Eye (tissue), 1 donor: ENCODE measurements around the gene UTF1.

Source experiments
- DNase-seq: peaks from one replicate; pipeline ENCODE4 v3.0.0-alpha.2; 2015

The UTF1 gene

GRCh38 chr10:133230044-133230361 lies at the start of gene UTF1:
Gene UTF1, plus strand, starts transcription at chr10:133230217. Its CDS starts 72 bp downstream, at chr10:133230289.
- peak; percentile 26 for DNase-seq

- no peak for DNase-seq
Observed at GRCh38 chr10:133180965-133181639, 48.9 kb upstream of the UTF1 start.

- no peak for DNase-seq
Observed at GRCh38 chr10:133182190-133182589, 47.8 kb upstream of the UTF1 start.

- DNase-seq: no peak
Observed at GRCh38 chr10:133182791-133183645, 47.0 kb upstream of the UTF1 start.

GRCh38 chr10:133183646-133184378 lies 46.2 kb upstream of the UTF1 start:
- DNase-seq: no peak

- no peak for DNase-seq
Observed at GRCh38 chr10:133184591-133185244, 45.3 kb upstream of the UTF1 start.

GRCh38 chr10:133185421-133185820 lies 44.6 kb upstream of the UTF1 start:
- DNase-seq: no peak

- peak; percentile 54 for DNase-seq
Observed at GRCh38 chr10:133185916-133186315, 44.1 kb upstream of the UTF1 start.

- peak; percentile 81 for DNase-seq
Observed at GRCh38 chr10:133186416-133187090, 43.5 kb upstream of the UTF1 start.

- no peak for DNase-seq
Observed at GRCh38 chr10:133187091-133187905, 42.7 kb upstream of the UTF1 start.

GRCh38 chr10:133187906-133188681 lies 41.9 kb upstream of the UTF1 start:
- no peak for DNase-seq

- no peak for DNase-seq
Observed at GRCh38 chr10:133189256-133189655, 40.8 kb upstream of the UTF1 start.

GRCh38 chr10:133189726-133190125 lies 40.3 kb upstream of the UTF1 start:
- DNase-seq: no peak

GRCh38 chr10:133190225-133190624 lies 39.8 kb upstream of the UTF1 start:
- DNase-seq: no peak

- DNase-seq: no peak
Observed at GRCh38 chr10:133191651-133192050, 38.4 kb upstream of the UTF1 start.

GRCh38 chr10:133194151-133194550 lies 35.9 kb upstream of the UTF1 start:
- DNase-seq: no peak

GRCh38 chr10:133195096-133195495 lies 34.9 kb upstream of the UTF1 start:
- no peak for DNase-seq

GRCh38 chr10:133195611-133196010 lies 34.4 kb upstream of the UTF1 start:
- DNase-seq: no peak

GRCh38 chr10:133196221-133196915 lies 33.6 kb upstream of the UTF1 start:
- no peak for DNase-seq
